Transverse colon (tissue), 1 donor: ENCODE measurements around the gene MAPKBP1.

ENCODE experiments used
- EP300 ChIP-seq: sonication (generic); formaldehyde crosslinking; IDR thresholded peaks from one replicate; pipeline ENCODE4 v1.6.1; 2017; ENCODE audit warnings: antibody characterized with exemption, low read depth
- POLR2A ChIP-seq: fragments of 450-650 bp; IDR thresholded peaks from one replicate; pipeline ENCODE4 v1.6.1; 2016; ENCODE audit warnings: antibody characterized with exemption, mild to moderate bottlenecking, moderate library complexity

GRCh38 chr15:41847981-41848380 lies 73.7 kb downstream of the MAPKBP1 start:
- TF ChIP-seq POLR2A (no peak), EP300 (no peak)
